ENCODE results near the gene ZNF106.

DNA sequence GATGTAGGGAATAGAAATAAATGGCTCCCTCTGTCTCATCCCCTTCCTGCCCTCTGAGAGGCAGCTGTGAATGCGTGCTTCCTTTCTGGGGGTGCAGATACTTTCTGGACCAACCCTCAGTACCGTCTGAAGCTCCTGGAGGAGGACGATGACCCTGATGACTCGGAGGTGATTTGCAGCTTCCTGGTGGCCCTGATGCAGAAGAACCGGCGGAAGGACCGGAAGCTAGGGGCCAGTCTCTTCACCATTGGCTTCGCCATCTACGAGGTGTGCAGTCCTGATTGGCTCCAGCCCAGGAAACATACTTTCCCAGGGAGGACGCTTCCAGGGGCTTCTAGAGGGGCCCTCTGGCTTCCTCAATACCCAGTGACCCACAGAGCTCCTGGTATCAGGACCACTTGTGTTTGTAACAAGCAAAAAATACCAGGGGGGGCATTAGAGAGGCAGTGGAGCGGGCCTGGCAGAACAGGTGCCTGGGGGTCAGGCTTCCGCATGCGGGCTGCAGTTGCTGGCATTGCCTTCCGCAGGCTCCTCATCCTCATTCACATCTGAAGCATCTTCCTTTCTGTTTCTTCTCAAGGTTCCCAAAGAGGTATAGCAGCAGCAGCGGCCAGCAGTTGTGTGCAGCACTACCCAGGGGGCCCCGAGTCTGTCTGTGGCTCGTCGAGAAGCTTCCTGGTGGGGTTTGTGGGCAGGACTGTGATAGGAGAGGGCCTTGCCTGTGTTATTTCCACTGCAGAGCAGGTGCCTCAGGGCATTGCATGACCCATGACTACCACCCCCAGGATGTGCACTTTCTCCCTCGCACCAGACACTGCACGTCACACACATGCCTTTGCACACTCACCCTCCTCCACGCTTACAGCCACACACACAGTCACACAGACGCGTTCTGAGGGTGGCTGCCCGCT, 89.1 kb downstream of the ZNF106 start:
- TF ChIP-seq, protein P1, sequence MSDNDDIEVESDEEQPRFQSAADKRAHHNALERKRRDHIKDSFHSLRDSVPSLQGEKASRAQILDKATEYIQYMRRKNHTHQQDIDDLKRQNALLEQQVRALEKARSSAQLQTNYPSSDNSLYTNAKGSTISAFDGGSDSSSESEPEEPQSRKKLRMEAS (IDR thresholded peaks at IDR 0.05), result no peak
- TF ChIP-seq, protein P2, sequence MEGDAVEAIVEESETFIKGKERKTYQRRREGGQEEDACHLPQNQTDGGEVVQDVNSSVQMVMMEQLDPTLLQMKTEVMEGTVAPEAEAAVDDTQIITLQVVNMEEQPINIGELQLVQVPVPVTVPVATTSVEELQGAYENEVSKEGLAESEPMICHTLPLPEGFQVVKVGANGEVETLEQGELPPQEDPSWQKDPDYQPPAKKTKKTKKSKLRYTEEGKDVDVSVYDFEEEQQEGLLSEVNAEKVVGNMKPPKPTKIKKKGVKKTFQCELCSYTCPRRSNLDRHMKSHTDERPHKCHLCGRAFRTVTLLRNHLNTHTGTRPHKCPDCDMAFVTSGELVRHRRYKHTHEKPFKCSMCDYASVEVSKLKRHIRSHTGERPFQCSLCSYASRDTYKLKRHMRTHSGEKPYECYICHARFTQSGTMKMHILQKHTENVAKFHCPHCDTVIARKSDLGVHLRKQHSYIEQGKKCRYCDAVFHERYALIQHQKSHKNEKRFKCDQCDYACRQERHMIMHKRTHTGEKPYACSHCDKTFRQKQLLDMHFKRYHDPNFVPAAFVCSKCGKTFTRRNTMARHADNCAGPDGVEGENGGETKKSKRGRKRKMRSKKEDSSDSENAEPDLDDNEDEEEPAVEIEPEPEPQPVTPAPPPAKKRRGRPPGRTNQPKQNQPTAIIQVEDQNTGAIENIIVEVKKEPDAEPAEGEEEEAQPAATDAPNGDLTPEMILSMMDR (IDR thresholded peaks at IDR 0.05 in 2 of 3, conservative IDR thresholded peaks at IDR 0.05 in 1 of 3; ENCODE audit: borderline replicate concordance in 1 of 3, insufficient read depth in 1 of 3, low read depth in 2 of 3, low read length in 2 of 3), result no peak
- TF ChIP-seq POLR2A (IDR thresholded peaks at IDR 0.05; ENCODE audit: borderline replicate concordance, extremely low read depth, insufficient read depth, insufficient read length) (peak; percentile 77), RAD21 (IDR thresholded peaks at IDR 0.05; ENCODE audit: low read depth) (no peak), EZH2 (IDR thresholded peaks at IDR 0.05) (no peak), FOSL1 (IDR thresholded peaks at IDR 0.05; ENCODE audit: low read depth) (no peak)
- TF ChIP-seq, protein P3, sequence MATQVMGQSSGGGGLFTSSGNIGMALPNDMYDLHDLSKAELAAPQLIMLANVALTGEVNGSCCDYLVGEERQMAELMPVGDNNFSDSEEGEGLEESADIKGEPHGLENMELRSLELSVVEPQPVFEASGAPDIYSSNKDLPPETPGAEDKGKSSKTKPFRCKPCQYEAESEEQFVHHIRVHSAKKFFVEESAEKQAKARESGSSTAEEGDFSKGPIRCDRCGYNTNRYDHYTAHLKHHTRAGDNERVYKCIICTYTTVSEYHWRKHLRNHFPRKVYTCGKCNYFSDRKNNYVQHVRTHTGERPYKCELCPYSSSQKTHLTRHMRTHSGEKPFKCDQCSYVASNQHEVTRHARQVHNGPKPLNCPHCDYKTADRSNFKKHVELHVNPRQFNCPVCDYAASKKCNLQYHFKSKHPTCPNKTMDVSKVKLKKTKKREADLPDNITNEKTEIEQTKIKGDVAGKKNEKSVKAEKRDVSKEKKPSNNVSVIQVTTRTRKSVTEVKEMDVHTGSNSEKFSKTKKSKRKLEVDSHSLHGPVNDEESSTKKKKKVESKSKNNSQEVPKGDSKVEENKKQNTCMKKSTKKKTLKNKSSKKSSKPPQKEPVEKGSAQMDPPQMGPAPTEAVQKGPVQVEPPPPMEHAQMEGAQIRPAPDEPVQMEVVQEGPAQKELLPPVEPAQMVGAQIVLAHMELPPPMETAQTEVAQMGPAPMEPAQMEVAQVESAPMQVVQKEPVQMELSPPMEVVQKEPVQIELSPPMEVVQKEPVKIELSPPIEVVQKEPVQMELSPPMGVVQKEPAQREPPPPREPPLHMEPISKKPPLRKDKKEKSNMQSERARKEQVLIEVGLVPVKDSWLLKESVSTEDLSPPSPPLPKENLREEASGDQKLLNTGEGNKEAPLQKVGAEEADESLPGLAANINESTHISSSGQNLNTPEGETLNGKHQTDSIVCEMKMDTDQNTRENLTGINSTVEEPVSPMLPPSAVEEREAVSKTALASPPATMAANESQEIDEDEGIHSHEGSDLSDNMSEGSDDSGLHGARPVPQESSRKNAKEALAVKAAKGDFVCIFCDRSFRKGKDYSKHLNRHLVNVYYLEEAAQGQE (IDR thresholded peaks at IDR 0.05; ENCODE audit: low read depth), result no peak
- TF ChIP-seq, protein P4, sequence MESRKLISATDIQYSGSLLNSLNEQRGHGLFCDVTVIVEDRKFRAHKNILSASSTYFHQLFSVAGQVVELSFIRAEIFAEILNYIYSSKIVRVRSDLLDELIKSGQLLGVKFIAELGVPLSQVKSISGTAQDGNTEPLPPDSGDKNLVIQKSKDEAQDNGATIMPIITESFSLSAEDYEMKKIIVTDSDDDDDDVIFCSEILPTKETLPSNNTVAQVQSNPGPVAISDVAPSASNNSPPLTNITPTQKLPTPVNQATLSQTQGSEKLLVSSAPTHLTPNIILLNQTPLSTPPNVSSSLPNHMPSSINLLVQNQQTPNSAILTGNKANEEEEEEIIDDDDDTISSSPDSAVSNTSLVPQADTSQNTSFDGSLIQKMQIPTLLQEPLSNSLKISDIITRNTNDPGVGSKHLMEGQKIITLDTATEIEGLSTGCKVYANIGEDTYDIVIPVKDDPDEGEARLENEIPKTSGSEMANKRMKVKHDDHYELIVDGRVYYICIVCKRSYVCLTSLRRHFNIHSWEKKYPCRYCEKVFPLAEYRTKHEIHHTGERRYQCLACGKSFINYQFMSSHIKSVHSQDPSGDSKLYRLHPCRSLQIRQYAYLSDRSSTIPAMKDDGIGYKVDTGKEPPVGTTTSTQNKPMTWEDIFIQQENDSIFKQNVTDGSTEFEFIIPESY (IDR thresholded peaks at IDR 0.05; ENCODE audit: extremely low read depth, insufficient replicate concordance, low read length), result no peak
